AG09319 (cell line): ENCODE results near the gene MAN2A2.
"Not testable (repeated sequence)": the region's sequence is repeated elsewhere in the genome, so short reads cannot be mapped to it uniquely, and the experiment has no call there.

ENCODE experiments used
- DNase-seq: peaks from one replicate; pipeline ENCODE4 v3.0.0-alpha.2; 2010; ENCODE audit warnings: low read depth; ENCODE audit errors: extremely low read depth
- TF ChIP-seq, protein P1 (sequence below): IDR thresholded peaks from 2 replicates; pipeline ENCODE4 v1.5.1; 2011; ENCODE audit warnings: low read depth, mild to moderate bottlenecking, inconsistent platforms, low read length, moderate library complexity

MAN2A2 gene

DNA sequence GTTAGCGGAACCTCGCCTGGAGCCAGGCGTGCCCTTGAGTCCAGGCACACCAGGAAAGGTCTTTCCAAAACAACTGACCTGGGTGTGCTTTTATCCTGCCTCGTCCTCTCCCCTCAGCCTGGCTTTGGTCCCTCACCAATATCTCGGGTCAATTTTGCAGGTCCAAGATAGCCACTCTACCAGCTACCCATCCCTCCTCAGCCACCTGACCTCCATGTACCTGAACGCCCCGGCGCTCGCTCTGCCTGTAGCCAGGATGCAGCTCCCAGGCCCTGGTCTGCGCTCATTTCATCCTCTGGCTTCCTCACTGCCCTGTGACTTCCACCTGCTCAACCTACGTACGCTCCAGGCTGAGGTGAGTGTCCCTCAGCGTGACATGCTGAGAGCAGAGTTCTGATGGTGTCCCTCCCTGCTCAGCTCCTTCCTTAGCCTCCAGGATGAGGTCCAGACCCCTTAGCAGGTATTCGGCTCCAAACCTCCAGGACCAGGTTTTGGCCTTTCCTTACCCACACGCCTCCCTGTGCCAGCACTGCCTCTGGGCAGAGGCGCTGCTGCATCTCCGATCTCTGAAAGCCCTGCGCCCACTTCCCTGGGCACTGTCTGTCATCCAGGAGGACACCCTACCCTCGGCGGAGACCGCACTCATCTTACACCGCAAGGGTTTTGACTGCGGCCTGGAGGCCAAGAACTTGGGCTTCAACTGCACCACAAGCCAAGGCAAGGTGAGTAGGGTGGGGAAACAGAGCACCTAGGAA, 15.1 kb downstream of the MAN2A2 start:
- TF ChIP-seq, protein P1, sequence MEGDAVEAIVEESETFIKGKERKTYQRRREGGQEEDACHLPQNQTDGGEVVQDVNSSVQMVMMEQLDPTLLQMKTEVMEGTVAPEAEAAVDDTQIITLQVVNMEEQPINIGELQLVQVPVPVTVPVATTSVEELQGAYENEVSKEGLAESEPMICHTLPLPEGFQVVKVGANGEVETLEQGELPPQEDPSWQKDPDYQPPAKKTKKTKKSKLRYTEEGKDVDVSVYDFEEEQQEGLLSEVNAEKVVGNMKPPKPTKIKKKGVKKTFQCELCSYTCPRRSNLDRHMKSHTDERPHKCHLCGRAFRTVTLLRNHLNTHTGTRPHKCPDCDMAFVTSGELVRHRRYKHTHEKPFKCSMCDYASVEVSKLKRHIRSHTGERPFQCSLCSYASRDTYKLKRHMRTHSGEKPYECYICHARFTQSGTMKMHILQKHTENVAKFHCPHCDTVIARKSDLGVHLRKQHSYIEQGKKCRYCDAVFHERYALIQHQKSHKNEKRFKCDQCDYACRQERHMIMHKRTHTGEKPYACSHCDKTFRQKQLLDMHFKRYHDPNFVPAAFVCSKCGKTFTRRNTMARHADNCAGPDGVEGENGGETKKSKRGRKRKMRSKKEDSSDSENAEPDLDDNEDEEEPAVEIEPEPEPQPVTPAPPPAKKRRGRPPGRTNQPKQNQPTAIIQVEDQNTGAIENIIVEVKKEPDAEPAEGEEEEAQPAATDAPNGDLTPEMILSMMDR, result no peak
- DNase-seq, result no peak

DNA sequence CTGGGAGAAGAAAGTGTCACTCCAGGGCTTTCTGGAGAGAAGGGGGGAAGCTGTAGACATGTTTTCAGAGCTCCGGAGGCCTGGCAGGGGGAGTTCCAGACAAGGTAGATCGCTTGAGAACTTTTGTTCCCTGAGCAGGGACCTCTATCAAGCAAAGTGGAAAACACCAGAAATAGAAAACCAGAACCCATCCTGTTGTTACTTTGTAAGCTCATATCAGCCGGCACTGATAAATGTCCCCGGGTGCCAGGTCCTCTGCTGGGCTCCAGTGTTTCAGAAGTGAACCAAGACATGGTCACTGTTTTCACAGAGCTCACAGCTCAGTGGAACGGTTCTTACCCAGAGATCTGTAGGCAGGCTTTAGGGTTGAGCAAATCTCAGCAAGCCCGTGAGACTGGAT, 15.7 kb downstream of the MAN2A2 start:
- TF ChIP-seq, protein P1, result no peak
- no peak for DNase-seq

DNA sequence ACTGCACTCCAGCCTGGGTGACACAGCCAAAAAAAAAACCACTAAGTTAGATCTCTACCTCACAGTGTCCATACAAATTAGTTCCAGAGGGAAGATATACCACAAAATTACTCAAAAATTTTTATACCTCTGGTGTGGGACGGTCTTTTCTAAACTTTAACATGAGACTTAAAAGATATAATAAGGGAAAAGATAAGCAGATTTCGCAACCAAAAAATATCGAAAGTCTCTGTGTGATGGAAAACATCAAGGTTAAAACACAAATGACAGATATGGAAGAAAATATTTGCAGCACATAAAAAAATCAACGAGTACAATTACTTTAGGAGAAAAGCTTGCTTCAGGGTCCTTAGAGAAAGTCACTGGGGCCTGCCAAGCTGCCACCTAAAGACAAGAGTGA, 18.8 kb downstream of the MAN2A2 start:
- no peak for DNase-seq
- TF ChIP-seq, protein P1, result no peak

DNA sequence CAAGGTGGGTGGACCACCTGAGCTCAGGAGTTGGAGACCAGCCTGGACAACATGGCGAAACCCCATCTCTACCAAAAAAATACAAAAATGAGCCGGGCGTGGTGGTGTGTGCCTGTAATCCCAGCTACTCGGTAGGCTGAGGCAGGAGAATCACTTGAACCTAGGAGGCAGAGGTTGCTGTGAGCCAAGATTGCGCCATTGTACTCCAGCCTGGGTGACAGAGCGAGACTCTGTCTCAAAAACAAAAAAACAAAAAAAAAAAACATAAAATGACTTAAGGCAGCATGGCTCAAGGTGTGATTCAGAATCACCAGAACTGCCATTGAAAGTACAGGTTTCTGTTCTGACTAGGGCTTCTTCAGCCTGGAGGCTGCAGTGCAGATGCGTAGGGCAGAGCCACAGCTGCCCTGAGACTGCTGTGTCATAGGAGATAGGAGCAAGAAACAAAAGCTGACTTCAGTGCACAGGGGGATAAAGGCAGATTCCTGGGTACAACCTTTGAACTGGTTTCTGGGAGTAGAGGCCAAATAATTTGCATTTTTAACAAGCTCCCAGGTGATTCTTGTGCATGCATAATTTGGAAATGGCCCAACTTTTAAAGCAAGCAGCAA, 19.7 kb downstream of the MAN2A2 start:
- DNase-seq, result not testable (repeated sequence)

DNA sequence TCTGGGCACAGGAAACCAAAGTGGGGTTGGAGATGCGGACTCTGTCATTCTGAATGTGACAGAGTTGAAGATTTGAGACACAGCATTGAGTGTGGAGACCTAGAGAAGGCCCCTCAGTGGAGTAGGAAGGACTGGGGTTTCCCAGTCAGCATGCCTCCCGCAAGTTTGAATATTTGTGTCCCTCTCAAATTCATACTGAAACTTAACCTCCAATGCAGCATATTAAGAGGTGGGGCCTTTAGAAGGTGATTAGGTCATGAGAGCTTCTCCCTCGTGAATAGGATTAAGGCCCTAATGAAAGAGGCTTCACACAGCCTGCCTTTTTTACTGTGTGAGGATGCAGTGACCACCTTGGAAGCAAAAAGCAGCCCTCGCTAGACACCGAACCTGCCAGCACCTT, 21.3 kb downstream of the MAN2A2 start:
- DNase-seq, result no peak

DNA sequence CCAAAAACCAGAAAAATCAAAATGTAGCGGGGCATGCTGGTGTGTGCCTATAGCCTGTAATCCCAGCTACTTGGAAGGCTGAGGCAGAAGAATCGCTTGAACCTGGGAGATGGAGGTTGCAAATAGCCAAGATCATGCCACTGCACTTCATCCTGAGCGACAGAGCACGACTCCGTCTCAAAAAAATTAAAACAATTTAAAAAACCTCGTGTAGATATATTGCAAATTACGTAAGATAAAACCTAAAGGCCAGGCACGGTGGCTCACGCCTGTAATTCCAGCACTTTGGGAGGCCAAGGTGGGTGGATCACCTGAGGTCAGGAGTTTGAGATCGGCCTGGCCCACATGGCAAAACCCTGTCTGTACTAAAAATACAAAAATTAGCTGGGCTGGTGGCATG, 23.7 kb downstream of the MAN2A2 start:
- DNase-seq, result not testable (repeated sequence)

More for the DNA sequence above, 21.3 kb downstream of the MAN2A2 start:
- TF ChIP-seq, protein P1, result no peak

DNA sequence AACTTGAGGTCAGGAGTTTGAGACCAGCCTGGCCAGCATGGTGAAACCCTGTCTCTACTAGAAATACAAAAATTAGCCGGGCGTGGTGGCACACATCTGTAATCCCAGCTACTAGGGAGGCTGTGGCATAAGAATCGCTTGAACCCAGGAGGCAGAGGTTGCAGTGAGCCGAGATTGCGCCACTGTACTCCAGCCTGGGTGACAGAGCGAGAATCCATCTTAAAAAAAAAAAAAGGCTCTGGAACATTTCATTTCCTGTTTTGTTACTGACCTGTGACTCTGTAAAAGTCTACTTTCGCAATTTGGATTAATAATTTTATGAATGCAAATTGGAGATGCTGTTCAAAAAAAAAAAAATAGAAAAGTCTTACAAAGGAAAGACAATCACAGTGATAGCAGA, 25.0 kb downstream of the MAN2A2 start:
- DNase-seq, result not testable (repeated sequence)

DNA sequence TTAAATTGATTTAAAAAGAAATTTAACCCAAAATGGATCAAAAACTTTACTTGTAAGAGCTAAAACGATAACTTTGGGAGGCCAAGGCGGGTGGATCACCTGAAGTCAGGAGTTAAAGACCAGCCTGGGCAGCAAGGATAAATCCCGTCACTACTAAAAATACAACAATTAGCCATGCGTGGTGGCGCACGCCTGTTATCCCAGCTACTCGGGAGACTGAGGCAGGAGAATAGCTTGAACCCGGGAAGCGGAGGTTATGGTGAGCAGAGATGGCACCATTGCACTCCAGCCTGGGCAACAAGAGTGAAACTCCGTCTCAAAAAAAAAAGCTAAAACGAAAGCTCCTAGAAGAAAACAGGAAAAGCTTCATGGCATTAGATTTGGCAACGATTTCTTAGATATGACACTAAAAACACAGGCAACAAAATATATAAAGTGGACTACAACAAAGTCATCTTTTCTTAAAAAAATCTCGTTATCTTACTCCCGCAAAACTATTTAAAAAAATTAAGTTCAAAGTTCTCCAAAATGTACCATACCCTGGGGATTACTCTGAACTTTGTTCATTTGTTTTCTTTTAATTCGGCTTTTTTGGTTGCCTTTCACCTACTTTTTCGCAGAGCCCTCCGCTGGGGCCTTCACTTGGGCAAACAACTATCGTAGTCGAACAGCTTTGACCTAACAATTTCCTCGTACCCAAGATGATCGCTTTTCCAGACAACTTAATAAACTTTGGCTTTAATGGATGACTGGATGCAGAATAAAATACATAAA, 26.3 kb downstream of the MAN2A2 start:
- no peak for DNase-seq
- TF ChIP-seq, protein P1, result no peak
